GM19035 (cell line): ENCODE measurements around the gene CPNE1.

Experiments
- ATAC-seq: cut with Tn5 transposase; IDR thresholded peaks from one replicate; pipeline ENCODE4 v1.9.1; 2021; ENCODE audit not compliant: unreplicated experiment

CPNE1 gene

GRCh38 chr20:35621560-35621946, 43.1 kb downstream of the CPNE1 start:
- ATAC-seq: no peak

- no peak for ATAC-seq
Observed at GRCh38 chr20:35620818-35621559, 43.7 kb downstream of the CPNE1 start.

GRCh38 chr20:35619196-35620095, 45.3 kb downstream of the CPNE1 start:
- peak; percentile 38 for ATAC-seq

GRCh38 chr20:35618263-35619131, 46.2 kb downstream of the CPNE1 start:
- ATAC-seq: no peak

- ATAC-seq: no peak
Observed at GRCh38 chr20:35617397-35618262, 47.1 kb downstream of the CPNE1 start.

GRCh38 chr20:35616465-35617396, 48.0 kb downstream of the CPNE1 start:
- peak; percentile 25 for ATAC-seq

GRCh38 chr20:35615667-35616464, 48.8 kb downstream of the CPNE1 start, which contains the start of gene SPAG4:
SPAG4 (plus strand) TSS chr20:35615829; CDS start chr20:35616004, 175 bp downstream.
- peak; percentile 74 for ATAC-seq

GRCh38 chr20:35611482-35611881, 53.2 kb downstream of the CPNE1 start:
- peak; percentile 20 for ATAC-seq

- ATAC-seq: no peak
Observed at GRCh38 chr20:35610833-35611427, 53.8 kb downstream of the CPNE1 start.

GRCh38 chr20:35607003-35607735, 57.5 kb downstream of the CPNE1 start:
- no peak for ATAC-seq

- no peak for ATAC-seq
Observed at GRCh38 chr20:35606127-35606526, 58.6 kb downstream of the CPNE1 start.

- ATAC-seq: no peak
Observed at GRCh38 chr20:35604449-35604747, 60.3 kb downstream of the CPNE1 start.

GRCh38 chr20:35603695-35604448, 60.8 kb downstream of the CPNE1 start:
- no peak for ATAC-seq

- no peak for ATAC-seq
Observed at GRCh38 chr20:35602851-35603495, 61.7 kb downstream of the CPNE1 start.

- no peak for ATAC-seq
Observed at GRCh38 chr20:35601990-35602389, 62.7 kb downstream of the CPNE1 start.
